GM23248 (cell line): ENCODE measurements around the gene CTNND2. TPM values are rescaled to one million over a fixed set of nuclear protein-coding genes. Genes with fewer than 3 reads are reported as not detected.

Experiments
- DNase-seq: peaks from one replicate; pipeline ENCODE4 v3.0.0-alpha.2; 2015
- H2AFZ ChIP-seq: fragments of 200-600 bp; sonication (generic); 2 replicates; pipeline ENCODE4 v1.6.1; 2016; ENCODE audit warnings: antibody characterized with exemption
- H3F3A ChIP-seq: fragments of 200-600 bp; sonication (generic); 2 replicates; pipeline ENCODE4 v1.6.1; 2016; ENCODE audit warnings: mild to moderate bottlenecking, antibody characterized with exemption, mixed run types; ENCODE audit not compliant: insufficient read depth
- H3K27ac ChIP-seq: fragments of 200-600 bp; sonication (generic); 2 replicates; pipeline ENCODE4 v1.5.1; 2016; ENCODE audit warnings: mild to moderate bottlenecking
- H3K27me3 ChIP-seq: fragments of 200-600 bp; sonication (generic); replicated peaks from 2 replicates; pipeline ENCODE4 v1.6.1; 2016; ENCODE audit warnings: mild to moderate bottlenecking; ENCODE audit not compliant: insufficient read depth
- H3K36me3 ChIP-seq: fragments of 200-600 bp; sonication (generic); 2 replicates; pipeline ENCODE4 v1.6.1; 2016; ENCODE audit warnings: low read depth, mild to moderate bottlenecking
- H3K4me1 ChIP-seq: fragments of 200-600 bp; sonication (generic); 2 replicates; pipeline ENCODE4 v1.6.1; 2016; ENCODE audit warnings: mild to moderate bottlenecking; ENCODE audit not compliant: insufficient read depth
- H3K4me2 ChIP-seq: fragments of 200-600 bp; sonication (generic); one replicate; pipeline ENCODE4 v1.6.1; 2016; ENCODE audit warnings: mild to moderate bottlenecking; ENCODE audit not compliant: unreplicated experiment
- H3K4me3 ChIP-seq: fragments of 200-600 bp; sonication (generic); 2 replicates; pipeline ENCODE4 v1.5.1; 2016; ENCODE audit warnings: mild to moderate bottlenecking
- H3K79me2 ChIP-seq: fragments of 200-600 bp; sonication (generic); 2 replicates; pipeline ENCODE4 v1.6.1; 2016; ENCODE audit warnings: mild to moderate bottlenecking; ENCODE audit not compliant: insufficient read depth
- H3K9ac ChIP-seq: fragments of 200-600 bp; sonication (generic); 2 replicates; pipeline ENCODE4 v1.6.1; 2016; ENCODE audit warnings: mild to moderate bottlenecking
- H3K9me2 ChIP-seq: fragments of 200-600 bp; sonication (generic); 2 replicates; pipeline ENCODE4 v1.6.1; 2016; ENCODE audit warnings: mixed run types, mild to moderate bottlenecking, moderate library complexity; ENCODE audit not compliant: insufficient read depth
- H3K9me3 ChIP-seq: fragments of 200-600 bp; sonication (generic); one replicate; pipeline ENCODE4 v1.6.1; 2017; ENCODE audit warnings: low read depth
- H4K20me1 ChIP-seq: fragments of 200-600 bp; sonication (generic); 2 replicates; pipeline ENCODE4 v1.6.0; 2016; ENCODE audit not compliant: insufficient read depth
- EZH2 ChIP-seq: fragments of 200-600 bp; sonication (generic); IDR thresholded peaks from 2 replicates; pipeline ENCODE4 v1.6.1; 2018; ENCODE audit warnings: antibody characterized with exemption, mild to moderate bottlenecking; ENCODE audit not compliant: insufficient read depth, poor library complexity, severe bottlenecking
- EZH2phosphoT487 ChIP-seq: fragments of 200-600 bp; sonication (generic); IDR thresholded peaks from 2 replicates; pipeline ENCODE4 v1.6.1; 2018; ENCODE audit warnings: antibody characterized with exemption, moderate library complexity, mild to moderate bottlenecking, low read depth; ENCODE audit not compliant: insufficient read depth
- WGBS, 2 experiments: methylation state at CpG; one replicate each; pipeline ENCODE4 v1.1.6; 2015 to 2017; ENCODE audit warnings: low lambda C conversion rate in 2 of 2, low coverage in 1 of 2; ENCODE audit errors: missing lambda C conversion rate in 2 of 2; 5-methylcytosine and 5-hydroxymethylcytosine counted together
- in situ Hi-C: fragments of 300-500 bp; cut with MboI; formaldehyde crosslinking; loops from 2 replicates; pipeline ENCODE4 v1.15.0; 2020
- polyA plus RNA-seq: library from polyadenylated mRNA; unstranded; fragments of >200 nt; fragmentation: Nextera tagmentation; extraction: Ambion mirVana; gene quantifications from 2 replicates; pipeline ENCODE4 v1.2.1, GENCODE V29; 2016
- total RNA-seq: library from RNA; depleted of rRNA; stranded (reverse); fragments of >200 nt; shearing (Covaris generic); gene quantifications from 2 replicates; pipeline ENCODE4 v1.2.3, GENCODE V29; 2014

Gene CTNND2
- total and polyA plus RNA-seq, 2 experiments from 2014 or later: not detected

GRCh38 chr5:11595045-11595444 is 309.2 kb downstream of the CTNND2 start:
- no peaks in the 10 kb centered on the region for H4K20me1 ChIP-seq

DNA sequence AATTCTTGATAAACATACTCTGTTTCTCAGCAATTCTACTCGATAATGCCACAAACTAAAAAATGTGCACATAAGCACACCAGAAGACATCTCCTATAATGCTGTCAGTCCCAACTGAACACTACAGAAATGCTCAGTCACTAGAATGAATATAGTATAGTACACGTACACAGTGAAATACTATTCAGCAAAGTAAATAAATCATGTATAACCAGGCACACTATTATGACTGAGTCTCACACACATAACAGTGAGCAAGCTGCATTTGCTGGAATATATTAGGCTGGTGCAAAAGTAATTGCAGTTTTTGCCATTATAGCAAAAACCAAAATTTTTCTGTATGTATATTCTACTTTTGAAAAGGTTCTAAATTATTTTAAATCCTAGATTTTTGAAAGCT is 310.2 kb downstream of the CTNND2 start:
- no peak for DNase-seq
- no peak overlapping the region for H3K4me3 ChIP-seq
- H3K9me2 ChIP-seq: no peaks in the 10 kb centered on the region
- H3K27me3 ChIP-seq: no peaks in the 10 kb centered on the region
- 19 to 24% methylated on average over 2 of the region's 2 CpGs for WGBS, 2 experiments
- no peak for TF ChIP-seq EZH2phosphoT487
- TF ChIP-seq EZH2: no peak
- no peak overlapping the region for H3K4me2 ChIP-seq
- H3K9ac ChIP-seq: no peak overlapping the region
- no peaks in the 10 kb centered on the region for H3K36me3 ChIP-seq
- no peaks in the 10 kb centered on the region for H4K20me1 ChIP-seq
- no peaks in the 10 kb centered on the region for H3K79me2 ChIP-seq
- no peaks in the 10 kb centered on the region for H3K4me1 ChIP-seq
- H3K9me3 ChIP-seq: no peaks in the 10 kb centered on the region
- H3K27ac ChIP-seq: no peak overlapping the region
- H3F3A ChIP-seq: no peaks in the 10 kb centered on the region
- no peak overlapping the region for H2AFZ ChIP-seq
- in situ Hi-C loops: no loop called here

More at GRCh38 chr5:11595045-11595444, 309.2 kb downstream of the CTNND2 start:
- H3K27ac ChIP-seq: no peak overlapping the region
- no peak overlapping the region for H3K9ac ChIP-seq
- no peak overlapping the region for H3K4me2 ChIP-seq
- no peaks in the 10 kb centered on the region for H3K36me3 ChIP-seq
- no peaks in the 10 kb centered on the region for H3K79me2 ChIP-seq
- 2 to 6% methylated on average over 3 of the region's 3 CpGs for WGBS, 2 experiments
- H3F3A ChIP-seq: no peaks in the 10 kb centered on the region
- H3K9me3 ChIP-seq: no peaks in the 10 kb centered on the region
- no peaks in the 10 kb centered on the region for H3K9me2 ChIP-seq
- in situ Hi-C loops: no loop called here
- H3K27me3 ChIP-seq: no peaks in the 10 kb centered on the region
- no peak overlapping the region for H3K4me3 ChIP-seq
- no peak overlapping the region for H2AFZ ChIP-seq
- DNase-seq: no peak
- TF ChIP-seq EZH2 (no peak), EZH2phosphoT487 (no peak)
- no peaks in the 10 kb centered on the region for H3K4me1 ChIP-seq

- no peak for DNase-seq
- Histone ChIP-seq H3K27ac (no peak overlapping the region), H3K36me3 (no peaks in the 10 kb centered on the region), H3F3A (no peaks in the 10 kb centered on the region), H3K9me3 (no peaks in the 10 kb centered on the region), H3K4me1 (no peaks in the 10 kb centered on the region), H3K27me3 (no peaks in the 10 kb centered on the region), H3K4me3 (no peak overlapping the region), H3K9ac (no peak overlapping the region), H3K4me2 (no peak overlapping the region), H2AFZ (no peak overlapping the region), H3K79me2 (no peaks in the 10 kb centered on the region), H3K9me2 (no peaks in the 10 kb centered on the region), H4K20me1 (no peaks in the 10 kb centered on the region)
- in situ Hi-C loops: no loop called here
- 45 to 49% methylated on average over 6 of the region's 6 CpGs for WGBS, 2 experiments
- TF ChIP-seq EZH2phosphoT487 (no peak), EZH2 (no peak)
Observed at GRCh38 chr5:11590475-11590874, 313.8 kb downstream of the CTNND2 start.

GRCh38 chr5:11588803-11589202 is 315.4 kb downstream of the CTNND2 start:
- no peak for DNase-seq
- Histone ChIP-seq H3K79me2 (no peaks in the 10 kb centered on the region), H3K36me3 (no peaks in the 10 kb centered on the region), H3K9me2 (no peaks in the 10 kb centered on the region), H3K27ac (no peak overlapping the region), H3K9me3 (no peaks in the 10 kb centered on the region), H3K27me3 (no peaks in the 10 kb centered on the region), H3K9ac (no peak overlapping the region), H3F3A (no peaks in the 10 kb centered on the region), H2AFZ (no peak overlapping the region), H3K4me2 (no peak overlapping the region), H3K4me1 (no peaks in the 10 kb centered on the region), H4K20me1 (no peaks in the 10 kb centered on the region), H3K4me3 (no peak overlapping the region)
- in situ Hi-C loops: no loop called here
- TF ChIP-seq EZH2: no peak
- WGBS, 2 experiments: 0% methylated on average over 6 of the region's 6 CpGs

DNA sequence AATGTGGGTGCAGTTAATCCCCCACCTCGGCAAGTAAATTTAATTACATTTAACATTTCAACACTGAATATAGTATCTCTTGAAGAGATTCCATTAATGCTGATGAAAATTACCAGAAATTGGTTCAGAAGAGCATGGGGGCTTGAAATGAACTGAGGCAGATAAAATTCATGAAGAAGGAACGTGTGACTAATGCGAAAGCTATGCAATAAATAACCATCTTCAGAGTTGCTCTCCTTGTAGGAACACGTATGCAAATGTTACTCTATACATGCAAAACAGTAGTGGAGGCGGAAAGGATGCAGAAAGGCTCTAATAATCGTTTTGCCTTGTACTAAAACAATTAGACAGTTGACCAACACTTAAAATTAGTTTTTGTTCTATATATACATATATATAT is 320.2 kb downstream of the CTNND2 start:
- Histone ChIP-seq H3K4me3 (no peak overlapping the region), H4K20me1 (no peaks in the 10 kb centered on the region), H2AFZ (no peak overlapping the region), H3K4me1 (no peaks in the 10 kb centered on the region), H3F3A (no peaks in the 10 kb centered on the region), H3K9ac (no peak overlapping the region), H3K36me3 (no peaks in the 10 kb centered on the region), H3K9me3 (no peaks in the 10 kb centered on the region), H3K27ac (no peak overlapping the region), H3K27me3 (no peaks in the 10 kb centered on the region), H3K4me2 (no peak overlapping the region), H3K79me2 (no peaks in the 10 kb centered on the region), H3K9me2 (no peaks in the 10 kb centered on the region)
- TF ChIP-seq EZH2phosphoT487 (no peak), EZH2 (no peak)
- WGBS, 2 experiments: 24 to 30% methylated on average over 6 of the region's 6 CpGs
- no peak for DNase-seq
- in situ Hi-C loops: no loop called here
